Activated naive CD4-positive, alpha-beta T cell treated with anti-CD3 and anti-CD28 coated beads for 36 hours (primary cell): ENCODE measurements around the gene ADAMTS12. TPM values are rescaled to one million over a fixed set of nuclear protein-coding genes. Genes with fewer than 3 reads are reported as not detected.
A peak's percentile ranks its signal among the peaks of the same experiment; 100 is the strongest.

Experiments
- CTCF ChIA-PET: fragments of 350-600 bp; sonication (Branson Sonifier 250); formaldehyde crosslinking; loops from one replicate; lab custom pipeline; 2021; ENCODE audit warnings: antibody characterized with exemption; lab: Charles Lee
- DNase-seq: peaks from one replicate; pipeline ENCODE4 v3.0.0-alpha.2; 2020
- H3K27ac Mint-ChIP-seq: one replicate; pipeline ENCODE4 v1.8.0; 2021; ENCODE audit warnings: mild to moderate bottlenecking, mixed read lengths
- H3K27me3 Mint-ChIP-seq: one replicate; pipeline ENCODE4 v1.8.0; 2021; ENCODE audit warnings: low read depth, mixed read lengths
- H3K36me3 Mint-ChIP-seq: one replicate; pipeline ENCODE4 v1.8.0; 2021; ENCODE audit warnings: low read depth, mixed read lengths
- H3K4me1 Mint-ChIP-seq: one replicate; pipeline ENCODE4 v1.8.0; 2021; ENCODE audit warnings: low read depth, mixed read lengths
- H3K4me3 Mint-ChIP-seq: one replicate; pipeline ENCODE4 v1.8.0; 2021; ENCODE audit warnings: mild to moderate bottlenecking, moderate library complexity, mixed read lengths
- H3K9me3 Mint-ChIP-seq: one replicate; pipeline ENCODE4 v1.8.0; 2021; ENCODE audit warnings: mixed read lengths
- intact Hi-C: fragments of 100-400 bp; cut with micrococcal nuclease; formaldehyde crosslinking; loops from one replicate; pipeline ENCODE4 v1.15.1; 2023
- total RNA-seq, 2 experiments: library from RNA; stranded (reverse); gene quantifications; one replicate each; pipeline ENCODE4 v1.2.3, GENCODE V29; 2021

Gene ADAMTS12
- total RNA-seq, 2 experiments from 2014 or later: not detected

GRCh38 chr5:33612386-33612785, 279.4 kb downstream of the ADAMTS12 start:
- intact Hi-C loops: no loop called here
- CTCF ChIA-PET: no interaction called here
- Mint-ChIP-seq H3K4me3 (no peak overlapping the region), H3K4me1 (no peaks in the 10 kb centered on the region), H3K27ac (no peak overlapping the region), H3K9me3 (no peaks in the 10 kb centered on the region), H3K27me3 (no peaks in the 10 kb centered on the region), H3K36me3 (no peaks in the 10 kb centered on the region)
- no peak for DNase-seq

- H3K36me3 Mint-ChIP-seq: no peaks in the 10 kb centered on the region
Measured at GRCh38 chr5:33611877-33612276, 279.9 kb downstream of the ADAMTS12 start.

GRCh38 chr5:33608344-33609041, 283.3 kb downstream of the ADAMTS12 start:
- H3K36me3 Mint-ChIP-seq: no peaks in the 10 kb centered on the region
- no peak for DNase-seq
- no peaks in the 10 kb centered on the region for H3K27me3 Mint-ChIP-seq
- no peak overlapping the region for H3K27ac Mint-ChIP-seq
- intact Hi-C loops: no loop called here
- no peak overlapping the region for H3K4me3 Mint-ChIP-seq
- no peaks in the 10 kb centered on the region for H3K4me1 Mint-ChIP-seq
- CTCF ChIA-PET: interaction anchor here (1.2 kb wide), 1 partner anchor 19 kb away, joined by 3 read pairs; no protein-coding TSS in a partner anchor
- no peaks in the 10 kb centered on the region for H3K9me3 Mint-ChIP-seq

More at GRCh38 chr5:33611877-33612276, 279.9 kb downstream of the ADAMTS12 start:
- intact Hi-C loops: no loop called here
- Mint-ChIP-seq H3K9me3 (no peaks in the 10 kb centered on the region), H3K27me3 (no peaks in the 10 kb centered on the region), H3K27ac (no peak overlapping the region), H3K4me3 (no peak overlapping the region), H3K4me1 (no peaks in the 10 kb centered on the region)
- DNase-seq: no peak
- CTCF ChIA-PET: no interaction called here

- Mint-ChIP-seq H3K27ac (no peak overlapping the region), H3K9me3 (no peaks in the 10 kb centered on the region), H3K27me3 (no peaks in the 10 kb centered on the region), H3K36me3 (no peaks in the 10 kb centered on the region), H3K4me1 (no peaks in the 10 kb centered on the region), H3K4me3 (no peak overlapping the region)
- CTCF ChIA-PET: no interaction called here
- intact Hi-C loops: no loop called here
- DNase-seq: no peak
Measured at GRCh38 chr5:33604503-33604902, 287.3 kb downstream of the ADAMTS12 start.

- no peaks in the 10 kb centered on the region for H3K9me3 Mint-ChIP-seq
- DNase-seq: no peak
- H3K27me3 Mint-ChIP-seq: no peaks in the 10 kb centered on the region
- H3K4me1 Mint-ChIP-seq: no peaks in the 10 kb centered on the region
- intact Hi-C loops: no loop called here
- H3K4me3 Mint-ChIP-seq: no peak overlapping the region
- no peak overlapping the region for H3K27ac Mint-ChIP-seq
- no peaks in the 10 kb centered on the region for H3K36me3 Mint-ChIP-seq
- CTCF ChIA-PET: no interaction called here
Measured at GRCh38 chr5:33601881-33602280, 289.9 kb downstream of the ADAMTS12 start.

- H3K9me3 Mint-ChIP-seq: no peaks in the 10 kb centered on the region
- CTCF ChIA-PET: interaction anchor here (0.6 to 0.7 kb wide), 2 partner anchors 16 to 340 kb away, joined by 3 read pairs; no protein-coding TSS in a partner anchor
- no peak overlapping the region for H3K4me3 Mint-ChIP-seq
- intact Hi-C loops: no loop called here
- peaks cover 4% of the 10 kb centered on the region for H3K27me3 Mint-ChIP-seq
- no peaks in the 10 kb centered on the region for H3K36me3 Mint-ChIP-seq
- H3K4me1 Mint-ChIP-seq: no peaks in the 10 kb centered on the region
- DNase-seq: no peak
- H3K27ac Mint-ChIP-seq: no peak overlapping the region
Measured at GRCh38 chr5:33595303-33595702, 296.5 kb downstream of the ADAMTS12 start.

GRCh38 chr5:33594006-33594405, 297.8 kb downstream of the ADAMTS12 start:
- CTCF ChIA-PET: interaction anchor here (0.9 kb wide), 1 partner anchor 156 kb away, joined by 3 read pairs; no protein-coding TSS in a partner anchor
- no peaks in the 10 kb centered on the region for H3K4me1 Mint-ChIP-seq
- intact Hi-C loops: no loop called here
- H3K27me3 Mint-ChIP-seq: peaks cover 4% of the 10 kb centered on the region
- H3K36me3 Mint-ChIP-seq: no peaks in the 10 kb centered on the region
- no peaks in the 10 kb centered on the region for H3K9me3 Mint-ChIP-seq
- H3K27ac Mint-ChIP-seq: no peak overlapping the region
- no peak for DNase-seq
- no peak overlapping the region for H3K4me3 Mint-ChIP-seq

- H3K9me3 Mint-ChIP-seq: no peaks in the 10 kb centered on the region
- no peaks in the 10 kb centered on the region for H3K36me3 Mint-ChIP-seq
- CTCF ChIA-PET: interaction anchor here (0.7 kb wide), 1 partner anchor 837 kb away, joined by 4 read pairs; no protein-coding TSS in a partner anchor
- DNase-seq: no peak
- H3K27me3 Mint-ChIP-seq: peaks cover 4% of the 10 kb centered on the region
- no peak overlapping the region for H3K4me3 Mint-ChIP-seq
- no peaks in the 10 kb centered on the region for H3K4me1 Mint-ChIP-seq
- no peak overlapping the region for H3K27ac Mint-ChIP-seq
- intact Hi-C loops: no loop called here
Measured at GRCh38 chr5:33592245-33592644, 299.5 kb downstream of the ADAMTS12 start.

- Mint-ChIP-seq H3K9me3 (no peaks in the 10 kb centered on the region), H3K4me3 (no peak overlapping the region), H3K36me3 (no peaks in the 10 kb centered on the region), H3K4me1 (no peaks in the 10 kb centered on the region), H3K27me3 (no peaks in the 10 kb centered on the region), H3K27ac (no peak overlapping the region)
- intact Hi-C loops: loop anchor here (1.0 to 10.0 kb wide), 4 partner anchors 153 to 876 kb away; no protein-coding TSS in a partner anchor
- DNase-seq: peak; percentile 65
- CTCF ChIA-PET: interaction anchor here (0.7 to 3.2 kb wide), 13 partner anchors 8 to 887 kb away, joined by 3 to 21 read pairs (median 3); partner anchors contain the start of gene RXFP3
Measured at GRCh38 chr5:33588654-33589372, 303.0 kb downstream of the ADAMTS12 start.

GRCh38 chr5:33583332-33583731, 308.5 kb downstream of the ADAMTS12 start:
- no peak for DNase-seq
- intact Hi-C loops: loop anchor here (10.0 kb wide), 1 partner anchor 881 kb away; no protein-coding TSS in a partner anchor
- Mint-ChIP-seq H3K4me3 (no peak overlapping the region), H3K4me1 (no peaks in the 10 kb centered on the region), H3K36me3 (no peaks in the 10 kb centered on the region), H3K27ac (no peak overlapping the region), H3K27me3 (peaks cover 4% of the 10 kb centered on the region), H3K9me3 (peaks cover 2% of the 10 kb centered on the region)
- CTCF ChIA-PET: no interaction called here

GRCh38 chr5:33582417-33582816, 309.4 kb downstream of the ADAMTS12 start:
- Mint-ChIP-seq H3K27me3 (peaks cover 4% of the 10 kb centered on the region), H3K36me3 (no peaks in the 10 kb centered on the region), H3K4me1 (no peaks in the 10 kb centered on the region), H3K4me3 (no peak overlapping the region), H3K27ac (no peak overlapping the region), H3K9me3 (peaks cover 2% of the 10 kb centered on the region)
- no peak for DNase-seq
- CTCF ChIA-PET: interaction anchor here (0.6 to 1.0 kb wide), 2 partner anchors 106 to 147 kb away, joined by 3 read pairs; no protein-coding TSS in a partner anchor
- intact Hi-C loops: loop anchor here (10.0 kb wide), 1 partner anchor 882 kb away; no protein-coding TSS in a partner anchor

- no peak overlapping the region for H3K27ac Mint-ChIP-seq
- intact Hi-C loops: loop anchor here (10.0 kb wide), 1 partner anchor 885 kb away; no protein-coding TSS in a partner anchor
- no peak for DNase-seq
- no peaks in the 10 kb centered on the region for H3K36me3 Mint-ChIP-seq
- peaks cover 4% of the 10 kb centered on the region for H3K27me3 Mint-ChIP-seq
- no peak overlapping the region for H3K4me3 Mint-ChIP-seq
- CTCF ChIA-PET: interaction anchor here (0.6 to 3.2 kb wide), 6 partner anchors 9 to 817 kb away, joined by 3 to 18 read pairs (median 3); no protein-coding TSS in a partner anchor
- H3K9me3 Mint-ChIP-seq: peaks cover 2% of the 10 kb centered on the region
- no peaks in the 10 kb centered on the region for H3K4me1 Mint-ChIP-seq
Measured at GRCh38 chr5:33579789-33580188, 312.0 kb downstream of the ADAMTS12 start.
